Measurements from ENCODE around the gene DET1.
"Not testable (repeated sequence)": the region's sequence is repeated elsewhere in the genome, so short reads cannot be mapped to it uniquely, and the experiment has no call there.

The DET1 gene

GRCh38 chr15:88542342-88542733 lies 4.1 kb downstream of the DET1 start:
- intact Hi-C loops (cut with DNase I; ENCODE audit: low total_unique reads), result no loop called here
- no peak for DNase-seq
- Histone ChIP-seq H3K27ac (no peak overlapping the region), H3K4me1 (peaks cover 0 to 13% (median 4%) of the 10 kb centered on the region in 4 donors), H3K27me3 (no peaks in the 10 kb centered on the region), H3K4me3 (no peak overlapping the region), H3K36me3 (no peaks in the 10 kb centered on the region), H3K9me3 (no peaks in the 10 kb centered on the region)
- no peak for TF ChIP-seq CTCF (IDR thresholded peaks at IDR 0.05)

GRCh38 chr15:88541709-88542341 lies 4.7 kb downstream of the DET1 start:
- no peaks in the 10 kb centered on the region for H3K9me3 ChIP-seq
- TF ChIP-seq CTCF (IDR thresholded peaks at IDR 0.05), result no peak
- no peak for DNase-seq
- intact Hi-C loops (cut with DNase I; ENCODE audit: low total_unique reads), result no loop called here
- no peaks in the 10 kb centered on the region for H3K36me3 ChIP-seq
- no peak overlapping the region for H3K4me3 ChIP-seq
- no peak overlapping the region for H3K27ac ChIP-seq
- peaks cover 0 to 13% (median 3%) of the 10 kb centered on the region in 4 donors for H3K4me1 ChIP-seq
- no peaks in the 10 kb centered on the region for H3K27me3 ChIP-seq

GRCh38 chr15:88541111-88541510 lies 5.4 kb downstream of the DET1 start:
- intact Hi-C loops (cut with DNase I; ENCODE audit: low total_unique reads); H3K9me3 ChIP-seq: not testable (repeated sequence)

GRCh38 chr15:88540350-88540749 lies 6.1 kb downstream of the DET1 start:
- H3K27ac ChIP-seq; H3K4me3 ChIP-seq; H3K9me3 ChIP-seq; H3K27me3 ChIP-seq; H3K36me3 ChIP-seq; intact Hi-C loops (cut with DNase I; ENCODE audit: low total_unique reads); DNase-seq: not testable (repeated sequence)
- H3K4me1 ChIP-seq, result peaks cover 0 to 13% (median 2%) of the 10 kb centered on the region in 4 donors

More at GRCh38 chr15:88541111-88541510, 5.4 kb downstream of the DET1 start:
- not testable (repeated sequence) for H3K27ac ChIP-seq, H3K36me3 ChIP-seq, H3K4me3 ChIP-seq, DNase-seq, H3K27me3 ChIP-seq
- H3K4me1 ChIP-seq, result peaks cover 0 to 13% (median 2%) of the 10 kb centered on the region in 4 donors

- Histone ChIP-seq H3K36me3 (no peaks in the 10 kb centered on the region), H3K27me3 (no peaks in the 10 kb centered on the region), H3K27ac (no peak overlapping the region), H3K9me3 (no peaks in the 10 kb centered on the region), H3K4me3 (no peak overlapping the region), H3K4me1 (peaks cover 0 to 13% (median 2%) of the 10 kb centered on the region in 4 donors)
- no peak for TF ChIP-seq CTCF (IDR thresholded peaks at IDR 0.05)
- intact Hi-C loops (cut with DNase I; ENCODE audit: low total_unique reads), result no loop called here
- no peak for DNase-seq
Measured at GRCh38 chr15:88539441-88539840, 7.0 kb downstream of the DET1 start.

- Histone ChIP-seq H3K36me3 (no peaks in the 10 kb centered on the region), H3K4me1 (peaks cover 0 to 13% (median 2%) of the 10 kb centered on the region in 4 donors), H3K9me3 (no peaks in the 10 kb centered on the region), H3K4me3 (no peak overlapping the region), H3K27me3 (no peaks in the 10 kb centered on the region), H3K27ac (no peak overlapping the region)
- no peak for DNase-seq
- intact Hi-C loops (cut with DNase I; ENCODE audit: low total_unique reads), result no loop called here
- no peak for TF ChIP-seq CTCF (IDR thresholded peaks at IDR 0.05)
Measured at GRCh38 chr15:88538972-88539371, 7.5 kb downstream of the DET1 start.
